GM19035 (cell line): ENCODE results near the gene OOSP3.

ENCODE experiments used
- ATAC-seq: cut with Tn5 transposase; IDR thresholded peaks from one replicate; pipeline ENCODE4 v1.9.1; 2021; ENCODE audit not compliant: unreplicated experiment

The OOSP3 gene

GRCh38 chr11:59943997-59944714, 65.6 kb downstream of the OOSP3 start:
- no peak for ATAC-seq

DNA sequence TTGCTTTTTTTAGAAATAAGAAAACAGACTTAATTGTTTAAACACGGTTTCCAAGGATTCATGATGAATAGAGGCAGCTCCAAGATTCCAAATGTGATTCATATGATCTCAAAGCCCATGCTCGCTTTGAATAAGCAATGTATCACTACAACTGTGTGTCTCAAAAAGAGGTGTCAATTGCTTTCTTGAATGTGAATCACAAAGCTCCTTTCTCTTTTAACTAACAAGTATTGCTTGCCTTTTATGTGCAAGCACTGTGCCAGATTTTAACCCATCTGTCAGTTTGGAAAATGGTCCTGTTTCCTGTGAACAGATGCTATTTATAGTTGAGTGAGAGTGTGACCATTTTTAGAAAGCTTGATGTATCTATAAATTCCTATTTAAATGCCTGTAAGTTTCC, 66.1 kb downstream of the OOSP3 start:
- ATAC-seq, result no peak
